Amniotic stem cell (primary cell): ENCODE measurements around the gene NCOR1.
"Not testable (repeated sequence)": the region's sequence is repeated elsewhere in the genome, so short reads cannot be mapped to it uniquely, and the experiment has no call there.

Experiments
- DNase-seq: peaks from one replicate; lab custom pipeline; 2025; lab: John Stamatoyannopoulos, UW

Gene NCOR1

DNA sequence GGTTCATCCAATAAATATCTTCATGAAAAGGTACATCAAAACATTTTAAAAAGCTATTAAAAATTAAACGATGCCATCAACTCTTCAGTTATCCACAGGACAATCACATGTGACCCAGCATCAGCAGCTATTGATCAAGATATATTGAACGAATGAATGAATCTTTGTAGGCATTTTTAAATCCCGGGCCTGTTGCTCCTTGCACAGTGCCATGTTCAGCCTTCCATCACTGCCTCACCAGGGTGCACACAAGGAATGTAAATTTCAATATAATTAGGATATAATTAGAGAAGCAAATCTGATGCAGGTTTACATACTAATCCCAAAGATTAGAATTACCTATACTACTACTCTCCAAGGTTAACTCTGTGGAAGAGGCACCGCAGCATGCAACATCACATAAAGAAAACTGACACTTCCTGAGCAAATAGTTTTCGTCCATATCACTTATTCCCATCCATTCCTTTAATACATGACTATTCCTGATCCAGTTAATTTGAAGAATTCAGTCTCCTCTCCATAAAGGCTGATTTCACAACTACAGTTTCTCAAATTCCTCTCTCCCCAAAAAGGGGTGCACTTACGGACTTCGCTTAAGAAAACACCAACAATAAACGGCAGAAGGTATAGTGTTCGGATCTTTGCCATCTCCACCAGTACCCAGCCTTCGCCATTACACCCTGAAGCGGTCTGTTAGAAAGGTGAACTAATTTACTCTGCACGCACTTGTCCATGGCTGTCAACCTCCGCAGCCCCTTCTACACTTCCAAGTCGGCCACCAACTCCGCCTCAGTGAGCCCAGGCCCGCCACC, 938 bp downstream of the NCOR1 start:
- no peak for DNase-seq

DNA sequence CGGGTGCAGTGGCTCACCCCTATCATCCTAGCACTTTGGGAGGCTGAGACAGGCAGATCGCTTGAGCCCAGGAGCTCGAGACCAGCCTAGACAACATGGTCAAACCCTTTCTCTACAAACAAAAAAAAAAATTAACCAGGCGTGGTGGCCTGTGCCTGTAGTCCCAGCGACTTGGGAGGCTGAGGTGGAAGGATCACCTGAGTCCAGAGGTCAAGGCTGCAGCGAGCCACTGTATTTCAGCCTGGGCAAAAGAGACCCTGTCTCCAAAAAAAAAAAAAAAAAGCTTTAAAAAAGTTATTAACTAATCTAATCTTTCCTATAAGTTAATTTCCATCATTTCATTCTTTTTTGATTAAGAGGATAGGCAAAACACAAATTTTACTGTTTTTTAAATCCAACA, 2.5 kb downstream of the NCOR1 start:
- no peak for DNase-seq

DNA sequence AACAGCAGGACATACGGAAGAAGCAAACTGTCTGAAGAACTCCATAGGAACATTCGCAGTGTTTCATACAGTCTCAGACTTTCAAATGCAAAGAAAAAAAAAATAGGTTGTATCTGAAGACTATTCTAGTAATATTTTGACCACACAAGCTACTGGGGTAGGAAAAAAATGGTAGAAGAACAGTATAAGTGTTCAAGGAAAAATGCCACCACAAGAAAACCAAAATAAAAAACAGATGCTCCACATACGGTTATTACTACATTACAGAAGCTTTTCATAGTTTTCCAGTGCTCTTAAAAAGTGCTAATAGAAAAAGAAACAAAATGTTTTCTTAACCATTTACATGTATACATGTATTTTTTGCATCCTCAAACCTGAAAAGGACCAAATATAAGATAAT, 3.7 kb downstream of the NCOR1 start:
- DNase-seq, result no peak

DNA sequence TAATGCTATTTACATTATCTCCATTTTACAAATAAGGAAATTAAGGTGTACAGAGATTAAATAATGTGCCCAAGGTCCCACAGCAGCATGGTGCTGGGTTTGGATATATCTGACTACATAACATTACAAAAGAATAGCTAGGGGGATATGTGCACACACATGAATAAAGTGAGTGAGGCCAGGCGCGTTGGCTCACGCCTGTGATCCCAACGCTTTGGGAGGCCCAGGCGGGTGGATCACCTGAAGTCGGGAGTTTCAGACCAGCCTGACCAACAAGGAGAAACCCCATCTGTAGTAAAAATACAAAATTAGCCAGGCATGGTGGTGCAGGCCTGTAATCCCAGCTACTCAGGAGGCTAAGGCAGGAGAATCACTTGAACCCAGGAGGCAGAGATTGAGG, 10.6 kb downstream of the NCOR1 start:
- DNase-seq, result not testable (repeated sequence)

DNA sequence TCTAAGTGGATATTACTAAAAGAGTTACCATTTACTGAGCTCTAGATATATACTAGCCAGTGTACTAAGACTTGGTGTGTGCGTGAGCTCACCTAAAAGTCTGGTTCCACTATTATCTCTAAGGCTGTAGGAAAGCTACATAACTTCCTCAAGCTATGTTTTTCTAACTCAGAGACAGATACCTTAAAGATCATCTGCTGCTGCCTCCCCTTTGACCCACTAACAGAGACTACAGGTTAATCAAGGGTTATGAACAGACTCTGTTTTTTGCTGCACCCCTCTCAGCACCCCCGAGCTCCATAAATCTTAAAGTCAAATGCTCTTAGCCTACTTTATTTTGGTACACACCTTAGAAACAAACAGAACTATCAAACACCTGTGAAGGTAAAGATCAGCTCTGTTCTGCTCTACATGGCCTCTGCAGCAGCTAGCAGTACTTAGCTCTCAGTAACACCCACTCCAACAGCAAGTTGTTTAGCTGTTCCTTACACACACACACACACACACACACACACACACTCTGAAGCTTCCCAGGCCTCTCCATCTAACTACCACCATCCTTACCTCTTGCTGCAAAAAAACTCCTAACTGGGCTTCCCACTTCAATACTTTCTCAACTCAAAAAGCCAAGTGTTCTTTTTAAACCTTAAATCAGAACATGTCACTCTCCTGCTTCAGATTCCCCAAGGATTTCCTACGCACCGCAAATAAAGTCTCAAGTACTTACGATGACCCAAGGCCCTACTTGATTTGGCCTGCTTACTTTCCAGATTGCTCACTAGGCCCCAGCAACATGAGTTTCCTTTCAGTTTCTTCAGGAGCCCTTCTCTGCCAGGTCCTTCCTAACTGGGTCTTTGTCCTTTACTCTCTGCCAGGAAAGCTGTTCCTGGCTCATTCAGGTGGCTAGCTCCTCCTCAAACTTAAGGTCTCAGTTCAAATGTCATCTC, 12.5 kb downstream of the NCOR1 start:
- DNase-seq, result not testable (repeated sequence)

DNA sequence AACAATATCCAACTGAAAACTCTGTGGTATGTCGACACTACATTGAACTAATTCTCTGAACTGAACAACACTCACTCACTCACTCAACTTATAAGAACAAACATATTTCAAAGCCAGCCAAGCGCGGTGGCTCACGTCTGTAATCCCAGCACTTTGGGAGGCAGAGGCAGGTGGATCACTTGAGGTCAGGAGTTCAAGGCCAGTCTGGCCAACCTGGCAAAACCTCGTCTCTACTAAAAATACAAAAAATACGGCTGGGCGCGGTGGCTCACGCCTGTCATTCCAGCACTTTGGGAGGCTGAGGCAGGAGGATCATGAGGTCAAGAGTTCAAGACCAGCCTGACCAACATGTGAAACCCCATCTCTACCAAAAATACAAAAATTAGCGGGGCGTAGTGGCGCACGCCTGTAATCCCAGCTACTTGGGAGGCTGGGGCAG, 13.6 kb downstream of the NCOR1 start:
- DNase-seq, result not testable (repeated sequence)

DNA sequence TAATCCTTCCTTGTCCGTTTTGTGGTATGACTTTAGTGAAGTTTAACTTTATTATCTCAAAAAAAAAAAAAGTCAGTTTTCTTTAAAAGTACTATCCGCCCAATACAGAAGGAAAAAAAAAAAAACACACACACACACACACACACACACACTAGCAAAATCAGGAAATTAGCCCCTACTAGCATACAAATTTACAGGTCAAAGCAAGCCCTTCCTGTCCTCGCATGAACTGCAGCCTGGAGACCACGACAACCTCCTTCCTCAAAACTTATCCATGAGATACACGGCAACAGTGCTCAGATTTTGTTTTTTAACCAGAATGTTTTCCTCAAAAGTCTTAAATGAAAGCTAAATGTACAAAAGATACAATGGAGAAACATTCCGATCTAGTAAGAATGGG, 16.2 kb downstream of the NCOR1 start:
- DNase-seq, result no peak

DNA sequence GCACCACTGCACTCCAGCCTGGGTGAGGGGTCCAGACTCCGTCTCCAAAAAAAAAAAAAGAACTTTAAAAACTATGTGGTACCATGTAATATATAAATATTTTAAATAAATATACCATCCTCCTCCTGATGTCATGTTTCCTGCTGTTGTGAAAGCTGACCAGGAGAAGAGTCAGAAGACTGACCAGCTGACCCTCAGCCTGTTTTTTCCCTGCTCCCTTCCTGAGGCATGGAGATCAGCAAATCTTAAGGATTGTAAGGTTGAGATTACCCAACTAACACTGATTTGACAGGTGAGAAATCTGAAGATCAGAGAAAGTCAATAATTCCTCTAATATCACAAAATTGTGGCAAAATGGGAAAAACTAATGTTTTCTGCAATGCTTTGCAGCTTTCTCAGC, 18.1 kb downstream of the NCOR1 start:
- no peak for DNase-seq

DNA sequence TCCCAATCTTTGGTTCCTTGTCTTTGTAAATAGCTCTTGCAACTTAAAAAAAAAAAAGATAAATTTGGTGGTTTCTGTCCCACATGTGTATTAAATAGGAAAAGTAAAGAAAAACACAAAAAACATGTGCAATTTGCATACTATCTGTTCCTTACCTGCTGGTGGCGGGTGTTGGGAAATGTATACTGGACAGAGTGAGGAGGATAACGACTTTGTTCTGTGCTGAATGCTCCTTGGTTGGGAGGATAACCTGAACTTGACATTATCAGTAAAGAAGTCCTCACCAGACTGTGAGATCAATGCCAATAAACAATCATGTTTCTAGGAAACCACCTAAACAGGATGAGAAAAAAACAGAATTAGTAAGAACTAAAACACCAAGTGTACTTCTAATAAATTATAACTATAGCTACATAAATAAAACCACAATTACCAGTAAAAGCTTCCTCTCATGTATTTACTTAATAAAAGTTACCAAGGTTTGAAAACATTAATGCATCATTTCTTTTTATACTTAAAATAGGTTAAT, 21.0 kb downstream of the NCOR1 start:
- DNase-seq, result not testable (repeated sequence)

DNA sequence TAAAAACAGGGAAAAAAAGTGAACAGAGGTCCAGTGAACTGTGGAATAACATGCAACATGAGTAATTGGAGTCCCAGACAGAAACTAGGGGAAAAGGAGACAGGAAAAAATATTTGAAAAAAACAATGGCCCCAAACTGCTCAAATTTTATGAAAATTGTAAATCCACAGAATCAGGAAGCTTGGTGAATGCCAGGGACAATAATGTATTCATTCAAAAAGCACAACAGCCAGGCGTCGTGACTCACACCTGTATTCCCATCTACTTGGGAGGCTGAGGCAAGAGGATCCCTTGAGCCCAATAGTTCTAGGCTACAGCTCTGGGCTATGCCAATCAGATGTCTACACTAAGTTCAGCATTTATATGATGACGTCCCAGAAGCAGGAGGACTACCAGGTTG, 23.7 kb downstream of the NCOR1 start:
- no peak for DNase-seq

DNA sequence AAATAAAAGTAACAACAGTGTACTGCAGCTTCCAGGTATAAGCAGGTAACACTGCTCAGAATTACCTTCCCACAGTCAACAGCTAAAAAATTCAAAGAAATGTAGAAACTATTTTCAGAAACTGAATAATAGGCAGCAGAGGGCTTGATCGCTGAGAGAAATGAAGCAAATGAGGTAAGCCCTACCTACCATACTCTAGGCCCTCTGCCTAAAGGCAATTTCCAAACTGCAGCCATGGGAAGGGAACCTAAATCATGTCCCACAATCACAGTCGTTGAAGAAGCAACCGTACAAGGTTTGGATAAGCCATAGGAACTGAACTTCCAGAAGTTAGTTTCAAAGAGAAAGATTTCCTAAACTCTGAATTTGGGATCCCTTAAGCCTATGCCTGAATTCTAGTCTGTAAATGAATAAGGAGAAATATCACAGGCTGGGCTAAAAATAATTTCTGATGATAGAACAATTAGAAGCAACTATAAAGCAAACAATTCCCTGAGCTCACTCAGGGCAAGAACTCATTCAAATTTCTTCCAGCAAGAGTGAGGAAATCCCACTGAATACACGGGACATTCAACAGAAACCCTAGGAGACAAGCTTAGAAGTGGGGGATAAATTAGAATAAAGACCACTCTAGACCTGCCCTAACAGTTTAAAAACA, 24.5 kb downstream of the NCOR1 start:
- no peak for DNase-seq

DNA sequence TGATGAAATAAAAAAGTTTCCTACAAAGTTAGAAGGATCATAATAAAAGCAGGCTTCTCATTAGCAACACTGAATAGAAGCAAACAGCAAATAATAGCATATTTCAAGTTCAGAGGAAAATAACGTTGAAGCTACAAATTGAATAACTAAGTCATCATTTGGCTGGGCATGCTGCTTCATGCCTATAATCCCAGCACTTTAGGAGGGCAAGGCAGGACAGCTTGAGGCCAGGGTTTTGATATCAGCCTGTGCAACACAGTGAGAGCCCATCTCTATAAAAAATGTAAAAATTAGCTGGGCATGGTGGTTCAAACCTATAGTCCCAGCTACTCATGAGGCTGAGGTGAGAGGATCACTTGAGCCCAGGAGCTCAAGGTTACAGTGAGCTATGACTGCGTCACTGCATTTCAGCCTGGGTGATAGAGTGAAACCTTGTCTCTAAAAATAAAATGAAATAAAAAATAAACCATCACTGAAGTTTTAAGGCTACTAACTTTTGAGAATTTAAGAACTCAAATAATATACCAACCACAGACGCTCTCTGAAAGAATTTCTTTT, 25.5 kb downstream of the NCOR1 start:
- DNase-seq, result no peak

DNA sequence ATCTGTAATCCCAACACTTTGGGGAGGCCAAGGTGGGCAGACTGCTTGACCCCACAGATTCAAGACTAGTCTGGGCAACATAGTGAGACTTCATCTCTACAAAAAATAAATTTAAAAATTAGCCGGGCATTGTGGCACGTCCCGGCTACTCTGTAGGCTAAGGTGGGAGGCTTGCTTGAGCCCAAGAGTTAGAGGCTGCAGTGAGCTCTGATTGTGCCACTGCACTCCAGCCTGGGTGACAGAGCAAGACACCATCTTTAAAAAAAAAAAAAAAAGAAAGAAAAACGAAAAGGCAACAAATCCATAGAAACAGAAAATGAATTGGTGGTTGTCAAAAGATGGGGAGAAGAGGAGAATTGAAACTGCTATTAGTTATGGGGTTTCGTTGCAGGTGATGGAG, 27.7 kb downstream of the NCOR1 start:
- DNase-seq, result no peak

DNA sequence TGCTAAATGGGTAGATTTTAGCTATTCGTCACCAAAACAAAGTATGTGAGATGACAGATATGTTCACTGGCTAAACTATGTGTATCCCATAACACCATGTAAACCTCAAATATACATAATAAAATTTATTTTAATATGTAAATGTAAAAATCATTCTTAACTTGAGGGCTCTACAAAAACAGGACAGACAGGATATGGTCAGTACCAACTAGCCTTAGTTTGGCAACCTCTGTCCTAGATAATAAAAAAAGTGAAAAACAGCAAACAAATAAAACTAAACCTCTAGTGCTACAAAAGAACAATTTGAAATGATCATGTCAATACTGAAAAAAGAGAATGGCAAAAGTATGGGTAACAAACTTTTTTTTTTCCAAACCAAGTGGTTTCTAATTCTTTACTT, 33.8 kb downstream of the NCOR1 start:
- DNase-seq, result no peak

DNA sequence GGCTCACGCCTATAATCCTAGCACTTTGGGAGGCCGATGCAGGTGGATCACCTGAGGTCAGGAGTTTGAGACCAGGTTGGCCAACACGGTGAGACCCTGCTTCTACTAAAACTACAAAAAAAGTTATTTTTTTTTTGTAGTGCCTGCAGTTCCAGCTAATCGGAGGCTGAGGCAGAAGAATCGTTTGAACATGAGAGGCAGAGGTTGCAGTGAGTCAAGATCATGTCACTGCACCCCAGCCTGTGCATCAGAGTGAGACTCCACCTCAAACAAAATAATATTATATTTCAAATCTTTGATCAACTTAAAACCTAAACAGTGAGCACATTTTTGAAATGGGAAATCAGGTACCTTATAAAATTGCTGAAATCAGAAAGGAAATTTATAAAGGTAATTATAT, 36.5 kb downstream of the NCOR1 start:
- no peak for DNase-seq

DNA sequence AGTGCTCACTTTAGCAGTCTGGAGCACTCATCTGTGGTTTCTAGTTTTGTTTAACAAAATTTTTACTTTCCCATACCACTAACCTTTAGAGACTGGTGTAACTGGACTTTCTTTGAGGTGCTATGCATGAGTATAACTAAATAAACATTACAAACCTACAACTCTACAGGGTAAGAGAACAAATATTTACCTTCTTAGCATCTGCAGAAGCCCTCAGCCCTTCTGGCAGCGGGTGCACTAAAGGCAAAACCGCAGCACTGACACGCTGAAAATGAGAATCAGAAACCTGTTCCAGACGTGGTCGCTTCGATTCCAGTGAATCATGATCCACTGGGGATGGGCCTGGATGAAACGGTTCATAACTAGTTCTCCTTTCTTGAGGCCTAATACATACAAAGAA, 43.7 kb downstream of the NCOR1 start:
- DNase-seq, result no peak

DNA sequence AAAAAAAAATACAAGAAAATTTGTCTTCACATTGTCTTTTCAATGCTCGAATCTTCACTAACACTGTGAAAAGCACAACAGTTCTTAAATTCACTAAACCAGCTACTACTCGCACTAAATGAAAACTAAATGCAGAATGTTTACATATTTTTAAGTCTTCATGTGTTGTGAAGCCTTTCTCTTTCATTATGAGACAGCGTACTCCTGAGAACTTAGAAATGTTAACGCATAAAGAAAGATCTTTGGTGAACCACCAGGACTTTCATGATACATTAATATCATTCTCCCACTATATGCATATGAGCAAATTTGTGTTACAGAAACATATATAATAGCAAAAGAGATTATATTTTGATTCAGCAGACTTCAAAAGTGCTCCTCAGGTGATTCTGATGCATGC, 48.6 kb downstream of the NCOR1 start:
- DNase-seq, result not testable (repeated sequence)

DNA sequence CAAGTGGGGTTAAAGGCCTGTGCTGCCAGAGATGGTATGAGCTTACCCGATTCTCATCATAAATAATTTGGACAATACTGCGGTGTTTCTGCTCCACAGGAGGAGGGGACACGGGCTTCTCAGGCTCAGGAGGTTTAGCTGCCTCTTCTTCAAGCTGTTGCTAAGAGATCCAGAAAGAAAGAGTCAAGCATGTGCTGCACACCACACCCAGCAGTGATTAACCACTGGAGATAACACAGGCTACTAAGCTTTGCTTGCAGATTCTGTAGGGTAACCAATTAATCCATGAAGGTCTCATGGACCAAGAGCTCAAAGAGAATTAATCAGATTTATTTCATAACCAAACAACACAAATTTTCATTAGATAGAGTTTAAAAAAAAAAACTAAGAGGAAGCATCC, 56.6 kb downstream of the NCOR1 start:
- no peak for DNase-seq

DNA sequence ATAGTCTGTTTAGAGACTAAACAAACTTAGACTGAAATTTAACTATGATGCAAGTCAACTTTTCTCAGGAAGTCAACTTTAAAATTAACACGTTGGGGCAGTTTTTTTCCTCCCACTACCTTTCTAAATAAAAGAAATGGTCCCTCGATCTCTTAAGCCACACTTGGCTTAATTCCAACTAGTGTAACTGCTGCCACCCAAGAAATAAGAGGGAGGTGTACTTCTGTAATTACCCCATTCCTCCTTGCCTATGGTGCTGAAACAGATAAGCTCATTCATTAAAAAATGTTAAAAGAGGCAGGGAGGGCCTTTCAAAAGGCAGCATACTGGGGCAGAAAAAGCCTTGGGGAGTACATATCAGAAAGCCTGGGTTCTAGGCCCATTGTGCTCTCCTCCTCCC, 59.8 kb downstream of the NCOR1 start:
- no peak for DNase-seq

DNA sequence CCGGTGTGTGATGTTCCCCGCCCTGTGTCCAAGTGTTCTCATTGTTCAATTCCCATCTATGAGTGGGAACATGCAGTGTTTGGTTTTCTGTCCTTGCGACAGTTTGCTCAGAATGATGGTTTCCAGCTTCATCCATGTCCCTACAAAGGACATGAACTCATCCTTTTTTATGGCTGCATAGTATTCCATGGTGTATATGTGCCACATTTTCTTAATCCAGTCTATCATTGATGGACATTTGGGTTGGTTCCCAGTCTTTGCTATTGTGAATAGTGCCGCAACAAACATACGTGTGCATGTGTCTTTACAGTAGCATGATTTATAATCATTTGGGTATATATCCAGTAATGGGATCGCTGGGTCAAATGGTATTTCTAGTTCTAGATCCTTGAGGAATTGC, 63.0 kb downstream of the NCOR1 start:
- not testable (repeated sequence) for DNase-seq

DNA sequence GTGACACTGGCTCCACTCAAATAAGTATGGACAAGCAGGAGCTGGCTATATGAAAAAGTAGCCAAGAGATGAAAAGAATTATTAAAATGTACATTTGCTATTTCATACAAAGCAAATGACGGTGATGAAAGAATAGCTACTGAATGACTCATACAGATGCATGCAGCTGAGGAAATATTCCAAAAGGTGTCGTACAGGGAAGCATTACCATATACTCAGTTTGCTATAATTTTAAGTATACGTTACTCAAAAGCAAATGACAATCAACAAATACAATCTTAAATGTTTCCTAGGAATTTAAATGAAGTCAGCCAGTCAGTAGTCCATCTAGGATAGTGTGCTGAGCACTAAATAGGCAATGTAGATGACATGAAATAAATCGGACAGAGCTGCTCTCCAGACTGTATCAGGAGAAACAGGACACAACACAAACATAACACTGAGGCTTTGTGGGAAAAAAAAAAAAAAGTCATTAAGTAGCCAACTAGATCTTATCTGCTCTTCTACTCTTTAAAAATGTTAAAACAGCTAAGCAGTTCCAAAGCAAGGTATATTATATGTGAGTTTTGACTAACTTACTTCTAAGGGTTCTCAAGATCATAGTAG, 65.0 kb downstream of the NCOR1 start:
- no peak for DNase-seq

DNA sequence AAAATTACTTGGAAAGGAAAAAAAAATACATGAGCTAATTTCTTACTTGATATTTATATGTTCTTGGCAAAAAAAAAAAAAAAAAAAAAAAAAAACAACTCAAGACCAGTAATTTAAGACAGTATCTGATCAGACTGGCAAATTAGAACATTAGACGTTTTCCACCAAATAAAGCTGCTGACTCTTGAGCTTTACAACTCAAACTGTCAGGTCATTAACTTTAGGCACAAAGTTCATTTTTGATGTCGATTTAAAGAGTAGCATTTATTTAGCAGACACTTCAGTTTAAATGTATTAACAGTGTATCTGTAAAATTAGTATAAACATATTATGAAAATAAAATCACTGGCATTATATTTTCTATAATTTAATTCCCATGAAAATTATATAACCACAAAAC, 66.7 kb downstream of the NCOR1 start:
- no peak for DNase-seq
